ENCODE measurements around the gene GANC.

The GANC gene

DNA sequence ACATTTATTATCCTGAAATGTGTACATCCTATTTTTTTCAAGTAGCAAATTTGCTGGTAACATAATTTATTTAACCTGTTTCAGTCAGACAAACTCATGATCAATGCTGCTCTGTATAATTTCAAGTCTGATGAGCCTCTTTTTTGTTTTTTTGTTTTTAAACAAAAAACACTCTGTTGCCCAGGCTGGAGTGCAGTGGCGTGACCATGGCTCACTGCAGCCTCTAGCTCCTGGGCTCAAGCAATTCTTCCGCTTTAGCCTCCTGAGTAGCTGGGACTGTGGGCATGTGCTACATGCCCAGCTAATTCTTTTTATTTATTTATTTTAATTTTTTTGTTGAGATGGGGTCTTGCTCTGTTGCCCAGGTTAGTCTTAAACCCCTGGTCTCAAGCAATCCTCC, 46.2 kb downstream of the GANC start:
- WGBS (ENCODE audit: insufficient coverage): 100% methylated on average over 1 of the region's 2 CpGs
- DNase-seq: no peak
- H3K9me3 ChIP-seq (ENCODE audit: control extremely low read depth in 1 of 5, control insufficient read depth in 4 of 5, insufficient read depth in 2 of 5, low read depth in 1 of 5, low read length in 4 of 5): no peaks in the 10 kb centered on the region
- no peak overlapping the region for H3K4me3 ChIP-seq (ENCODE audit: control insufficient read depth in 1 of 7, extremely low read depth in 1 of 7, insufficient read depth in 4 of 7, low read depth in 2 of 7, low read length in 6 of 7)
- H3K4me1 ChIP-seq (ENCODE audit: control extremely low read depth in 1 of 4, control insufficient read depth in 4 of 4, insufficient read depth in 4 of 4, low read length in 3 of 4): no peaks in the 10 kb centered on the region
- H3K27me3 ChIP-seq (replicated peaks in 2 of 5; ENCODE audit: control insufficient read depth in 4 of 5, insufficient read depth in 5 of 5, low read length in 4 of 5): no peaks in the 10 kb centered on the region
- H3K27ac ChIP-seq (ENCODE audit: insufficient read depth in 1 of 2, low read depth in 1 of 2, low read length in 2 of 2, poor library complexity in 1 of 2, severe bottlenecking in 2 of 2): no peak overlapping the region
- ChIA-PET CTCF (interaction anchor here (1.5 kb wide), 1 partner anchor 10 kb away, joined by 3 read pairs; no protein-coding TSS in a partner anchor), POLR2A (no interaction called here)
- peaks cover 0 to 17% (median 2%) of the 10 kb centered on the region in 4 experiments for H3K36me3 ChIP-seq (ENCODE audit: control insufficient read depth in 4 of 4, insufficient read depth in 4 of 4, low read length in 3 of 4)

DNA sequence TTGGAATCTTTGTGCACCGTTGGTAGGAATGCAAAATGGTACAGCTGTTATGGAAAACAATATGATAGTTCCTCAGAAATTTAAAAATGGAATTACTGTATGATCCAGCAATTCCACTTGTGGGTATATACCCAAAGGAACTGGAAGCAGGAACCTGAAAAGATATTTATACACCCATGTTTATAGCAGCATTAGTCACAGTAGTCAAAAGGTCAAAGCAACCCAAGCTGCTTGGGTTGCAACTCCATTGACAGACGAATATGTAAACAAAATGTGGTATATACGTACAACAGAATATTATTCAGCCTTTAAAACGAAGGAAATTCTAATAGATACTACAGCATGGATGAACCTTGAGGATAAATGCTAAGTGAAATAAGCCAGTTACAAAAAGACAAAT, 51.3 kb downstream of the GANC start:
- H3K4me3 ChIP-seq (ENCODE audit: control insufficient read depth in 1 of 7, extremely low read depth in 1 of 7, insufficient read depth in 4 of 7, low read depth in 2 of 7, low read length in 6 of 7): no peak overlapping the region
- ChIA-PET CTCF (no interaction called here), POLR2A (no interaction called here)
- no peak for DNase-seq
- 100% methylated on average over 2 of the region's 4 CpGs for WGBS (ENCODE audit: insufficient coverage)
- H3K4me1 ChIP-seq (ENCODE audit: control extremely low read depth in 1 of 4, control insufficient read depth in 4 of 4, insufficient read depth in 4 of 4, low read length in 3 of 4): no peaks in the 10 kb centered on the region
- H3K36me3 ChIP-seq (ENCODE audit: control insufficient read depth in 4 of 4, insufficient read depth in 4 of 4, low read length in 3 of 4): peaks cover 0 to 28% (median 5%) of the 10 kb centered on the region in 4 experiments
- H3K9me3 ChIP-seq (ENCODE audit: control extremely low read depth in 1 of 5, control insufficient read depth in 4 of 5, insufficient read depth in 2 of 5, low read depth in 1 of 5, low read length in 4 of 5): no peaks in the 10 kb centered on the region
- no peak overlapping the region for H3K27ac ChIP-seq (ENCODE audit: insufficient read depth in 1 of 2, low read depth in 1 of 2, low read length in 2 of 2, poor library complexity in 1 of 2, severe bottlenecking in 2 of 2)
- no peaks in the 10 kb centered on the region for H3K27me3 ChIP-seq (replicated peaks in 2 of 5; ENCODE audit: control insufficient read depth in 4 of 5, insufficient read depth in 5 of 5, low read length in 4 of 5)

DNA sequence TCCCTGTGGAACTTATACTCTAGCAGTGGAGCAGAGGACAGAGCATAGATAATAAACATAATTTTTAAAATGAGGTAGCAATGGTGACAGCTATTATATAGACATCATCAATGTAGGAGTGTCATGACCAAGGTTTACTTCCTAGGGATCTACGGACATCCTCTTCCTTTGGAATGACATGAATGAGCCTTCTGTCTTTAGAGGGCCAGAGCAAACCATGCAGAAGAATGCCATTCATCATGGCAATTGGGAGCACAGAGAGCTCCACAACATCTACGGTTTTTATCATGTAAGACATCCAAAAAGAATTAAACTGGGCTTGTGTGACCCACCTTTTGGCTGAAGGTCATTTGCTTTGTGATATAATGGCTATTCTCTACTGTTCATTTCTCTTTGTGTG, 56.2 kb downstream of the GANC start:
- CTCF ChIA-PET: interaction anchor here (0.6 to 1.1 kb wide), 2 partner anchors 11 to 19 kb away, joined by 3 read pairs; no protein-coding TSS in a partner anchor
- peaks cover 0 to 20% (median 4%) of the 10 kb centered on the region in 4 experiments for H3K36me3 ChIP-seq (ENCODE audit: control insufficient read depth in 4 of 4, insufficient read depth in 4 of 4, low read length in 3 of 4)
- DNase-seq: no peak
- H3K27ac ChIP-seq (ENCODE audit: insufficient read depth in 1 of 2, low read depth in 1 of 2, low read length in 2 of 2, poor library complexity in 1 of 2, severe bottlenecking in 2 of 2): no peak overlapping the region
- no peaks in the 10 kb centered on the region for H3K4me1 ChIP-seq (ENCODE audit: control extremely low read depth in 1 of 4, control insufficient read depth in 4 of 4, insufficient read depth in 4 of 4, low read length in 3 of 4)
- WGBS (ENCODE audit: insufficient coverage): 100% methylated on average over 2 of the region's 2 CpGs
- POLR2A ChIA-PET: no interaction called here
- H3K27me3 ChIP-seq (replicated peaks in 2 of 5; ENCODE audit: control insufficient read depth in 4 of 5, insufficient read depth in 5 of 5, low read length in 4 of 5): no peaks in the 10 kb centered on the region
- peaks cover 0 to under 1% (median 0%) of the 10 kb centered on the region in 5 experiments for H3K9me3 ChIP-seq (ENCODE audit: control extremely low read depth in 1 of 5, control insufficient read depth in 4 of 5, insufficient read depth in 2 of 5, low read depth in 1 of 5, low read length in 4 of 5)
- H3K4me3 ChIP-seq (ENCODE audit: control insufficient read depth in 1 of 7, extremely low read depth in 1 of 7, insufficient read depth in 4 of 7, low read depth in 2 of 7, low read length in 6 of 7): no peak overlapping the region

DNA sequence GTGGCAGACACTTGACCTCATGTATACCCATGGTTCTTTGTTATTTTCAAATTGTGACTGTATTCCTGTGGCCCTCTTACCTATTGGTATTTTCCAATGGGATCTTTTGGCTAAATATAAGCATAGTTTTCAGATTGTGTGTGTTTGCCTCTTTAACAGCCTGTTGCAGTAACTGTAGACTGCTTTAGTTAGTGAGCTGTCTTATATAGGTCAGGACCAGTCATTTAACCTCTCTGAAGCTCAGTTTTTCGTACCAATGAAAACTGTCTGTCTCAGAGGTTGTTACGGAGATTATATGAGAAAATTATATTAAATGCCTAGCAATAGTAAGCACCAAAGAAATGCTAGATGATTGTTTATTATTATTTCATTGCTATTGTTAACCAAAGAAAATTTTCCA, 57.0 kb downstream of the GANC start:
- H3K9me3 ChIP-seq (ENCODE audit: control extremely low read depth in 1 of 5, control insufficient read depth in 4 of 5, insufficient read depth in 2 of 5, low read depth in 1 of 5, low read length in 4 of 5): peaks cover 0 to 4% (median 0%) of the 10 kb centered on the region in 5 experiments
- WGBS (ENCODE audit: insufficient coverage): no CpG with 5 or more reads among the region's 2 CpGs
- no peak overlapping the region for H3K27ac ChIP-seq (ENCODE audit: insufficient read depth in 1 of 2, low read depth in 1 of 2, low read length in 2 of 2, poor library complexity in 1 of 2, severe bottlenecking in 2 of 2)
- CTCF ChIA-PET: interaction anchor here (0.6 to 1.1 kb wide), 2 partner anchors 12 to 20 kb away, joined by 3 read pairs; no protein-coding TSS in a partner anchor
- no peaks in the 10 kb centered on the region for H3K4me1 ChIP-seq (ENCODE audit: control extremely low read depth in 1 of 4, control insufficient read depth in 4 of 4, insufficient read depth in 4 of 4, low read length in 3 of 4)
- no peaks in the 10 kb centered on the region for H3K27me3 ChIP-seq (replicated peaks in 2 of 5; ENCODE audit: control insufficient read depth in 4 of 5, insufficient read depth in 5 of 5, low read length in 4 of 5)
- no peak for DNase-seq
- POLR2A ChIA-PET: no interaction called here
- H3K4me3 ChIP-seq (ENCODE audit: control insufficient read depth in 1 of 7, extremely low read depth in 1 of 7, insufficient read depth in 4 of 7, low read depth in 2 of 7, low read length in 6 of 7): no peak overlapping the region
- peaks cover 0 to 25% (median 4%) of the 10 kb centered on the region in 4 experiments for H3K36me3 ChIP-seq (ENCODE audit: control insufficient read depth in 4 of 4, insufficient read depth in 4 of 4, low read length in 3 of 4)

DNA sequence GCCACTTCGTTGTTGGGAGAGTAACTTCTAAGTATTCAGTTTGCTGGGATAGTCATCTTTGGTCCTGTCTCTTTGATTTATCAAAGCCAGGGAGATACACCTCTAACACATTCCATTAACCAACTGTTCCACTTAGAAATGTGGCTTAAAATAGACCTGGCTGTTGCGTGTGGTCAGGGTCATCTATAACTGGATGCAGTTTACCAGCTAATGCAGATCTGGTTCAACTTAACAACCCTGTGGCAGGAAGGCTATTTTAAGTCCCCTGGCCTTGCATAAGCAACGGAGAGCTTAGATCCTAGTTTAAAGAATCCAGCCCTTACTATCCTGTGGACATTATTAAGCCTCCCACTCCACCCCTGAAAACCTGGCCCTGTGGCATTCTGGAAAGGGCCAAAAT, 58.2 kb downstream of the GANC start:
- no peaks in the 10 kb centered on the region for H3K27me3 ChIP-seq (replicated peaks in 2 of 5; ENCODE audit: control insufficient read depth in 4 of 5, insufficient read depth in 5 of 5, low read length in 4 of 5)
- peaks cover 0 to 29% (median 4%) of the 10 kb centered on the region in 4 experiments for H3K36me3 ChIP-seq (ENCODE audit: control insufficient read depth in 4 of 4, insufficient read depth in 4 of 4, low read length in 3 of 4)
- 100% methylated on average over 2 of the region's 3 CpGs for WGBS (ENCODE audit: insufficient coverage)
- no peak for DNase-seq
- H3K9me3 ChIP-seq (ENCODE audit: control extremely low read depth in 1 of 5, control insufficient read depth in 4 of 5, insufficient read depth in 2 of 5, low read depth in 1 of 5, low read length in 4 of 5): peaks cover 2 to 11% (median 3%) of the 10 kb centered on the region in 5 experiments
- H3K27ac ChIP-seq (ENCODE audit: insufficient read depth in 1 of 2, low read depth in 1 of 2, low read length in 2 of 2, poor library complexity in 1 of 2, severe bottlenecking in 2 of 2): no peak overlapping the region
- ChIA-PET CTCF (no interaction called here), POLR2A (no interaction called here)
- no peak overlapping the region for H3K4me3 ChIP-seq (ENCODE audit: control insufficient read depth in 1 of 7, extremely low read depth in 1 of 7, insufficient read depth in 4 of 7, low read depth in 2 of 7, low read length in 6 of 7)
- no peaks in the 10 kb centered on the region for H3K4me1 ChIP-seq (ENCODE audit: control extremely low read depth in 1 of 4, control insufficient read depth in 4 of 4, insufficient read depth in 4 of 4, low read length in 3 of 4)

DNA sequence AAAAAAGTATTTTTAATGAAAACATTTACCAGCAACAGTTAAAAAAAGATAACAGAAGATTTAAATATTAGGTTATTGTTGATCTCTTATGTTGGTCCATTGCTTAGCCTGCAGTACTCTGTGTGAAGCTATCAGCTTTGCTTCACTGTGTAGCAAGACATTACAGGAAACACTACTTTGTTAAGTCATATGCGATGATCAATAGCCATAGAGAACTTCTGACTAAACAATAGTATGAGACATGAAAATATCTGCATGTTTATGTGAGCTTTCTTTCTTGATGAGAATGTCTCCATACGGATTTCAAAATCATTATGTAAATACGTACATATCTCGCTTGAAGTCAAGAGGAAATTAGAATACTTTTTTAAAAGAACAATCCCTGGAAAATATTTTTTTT, 59.3 kb downstream of the GANC start:
- Histone ChIP-seq H3K4me3 (ENCODE audit: control insufficient read depth in 1 of 7, extremely low read depth in 1 of 7, insufficient read depth in 4 of 7, low read depth in 2 of 7, low read length in 6 of 7) (no peak overlapping the region), H3K27ac (ENCODE audit: insufficient read depth in 1 of 2, low read depth in 1 of 2, low read length in 2 of 2, poor library complexity in 1 of 2, severe bottlenecking in 2 of 2) (no peak overlapping the region), H3K9me3 (ENCODE audit: control extremely low read depth in 1 of 5, control insufficient read depth in 4 of 5, insufficient read depth in 2 of 5, low read depth in 1 of 5, low read length in 4 of 5) (peaks cover 2 to 14% (median 3%) of the 10 kb centered on the region in 5 experiments), H3K36me3 (ENCODE audit: control insufficient read depth in 4 of 4, insufficient read depth in 4 of 4, low read length in 3 of 4) (peaks cover 0 to 22% (median 3%) of the 10 kb centered on the region in 4 experiments), H3K27me3 (replicated peaks in 2 of 5; ENCODE audit: control insufficient read depth in 4 of 5, insufficient read depth in 5 of 5, low read length in 4 of 5) (no peaks in the 10 kb centered on the region), H3K4me1 (ENCODE audit: control extremely low read depth in 1 of 4, control insufficient read depth in 4 of 4, insufficient read depth in 4 of 4, low read length in 3 of 4) (no peaks in the 10 kb centered on the region)
- ChIA-PET POLR2A (no interaction called here), CTCF (interaction anchor here (1.2 kb wide), 1 partner anchor 13 kb away, joined by 3 read pairs; no protein-coding TSS in a partner anchor)
- DNase-seq: no peak
- 100% methylated on average over 2 of the region's 4 CpGs for WGBS (ENCODE audit: insufficient coverage)

DNA sequence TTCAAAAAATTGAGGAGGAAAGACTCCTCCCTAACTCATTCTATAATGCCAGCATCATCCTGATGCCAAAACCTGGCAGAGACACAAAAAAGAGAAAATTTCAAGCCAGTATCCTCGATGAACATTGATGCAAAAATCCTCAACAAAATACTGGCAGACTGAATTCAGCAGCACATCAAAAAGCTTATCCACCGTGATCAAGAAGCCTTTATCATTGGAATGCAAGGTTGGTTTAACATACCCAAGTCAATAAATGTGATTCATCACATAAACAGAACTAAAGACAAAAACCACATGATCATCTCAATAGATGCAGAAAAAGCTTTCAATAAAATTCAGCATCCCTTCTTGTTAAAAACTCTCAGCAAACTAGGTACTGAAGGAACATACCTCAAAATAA, 62.1 kb downstream of the GANC start:
- Histone ChIP-seq H3K4me3 (ENCODE audit: control insufficient read depth in 1 of 7, extremely low read depth in 1 of 7, insufficient read depth in 4 of 7, low read depth in 2 of 7, low read length in 6 of 7) (no peak overlapping the region), H3K27me3 (replicated peaks in 2 of 5; ENCODE audit: control insufficient read depth in 4 of 5, insufficient read depth in 5 of 5, low read length in 4 of 5) (no peaks in the 10 kb centered on the region), H3K9me3 (ENCODE audit: control extremely low read depth in 1 of 5, control insufficient read depth in 4 of 5, insufficient read depth in 2 of 5, low read depth in 1 of 5, low read length in 4 of 5) (peaks cover 2 to 14% (median 3%) of the 10 kb centered on the region in 5 experiments), H3K36me3 (ENCODE audit: control insufficient read depth in 4 of 4, insufficient read depth in 4 of 4, low read length in 3 of 4) (peaks cover 0 to 14% (median 0%) of the 10 kb centered on the region in 4 experiments), H3K4me1 (ENCODE audit: control extremely low read depth in 1 of 4, control insufficient read depth in 4 of 4, insufficient read depth in 4 of 4, low read length in 3 of 4) (no peaks in the 10 kb centered on the region), H3K27ac (ENCODE audit: insufficient read depth in 1 of 2, low read depth in 1 of 2, low read length in 2 of 2, poor library complexity in 1 of 2, severe bottlenecking in 2 of 2) (no peak overlapping the region)
- POLR2A ChIA-PET: no interaction called here
- CTCF ChIA-PET: no interaction called here
- DNase-seq: peak in 1 of 3 donors; percentile 10
- 92% methylated on average over 2 of the region's 2 CpGs for WGBS (ENCODE audit: insufficient coverage)
